GM12878 (cell line): Measurements from ENCODE around the gene SVIL. TPM values are rescaled to one million over a fixed set of nuclear protein-coding genes. Genes with fewer than 3 reads are reported as not detected.

ENCODE experiments used
- ATAC-seq: fragments of 200-7000 bp; cut with Tn5 transposase; 3 replicates; pipeline ENCODE4 v1.9.1; 2020; ENCODE audit warnings: mild to moderate bottlenecking, moderate library complexity
- BruUV-seq: library from RNA; stranded (reverse); fragments of 400-500 nt; replicated peaks from 2 replicates; lab custom pipeline; 2021; lab: Mats Ljungman, UMichigan
- CTCF ChIA-PET: fragments of 300-600 bp; sonication (Branson Sonifier 250); formaldehyde crosslinking; extraction: SDS; loops from one replicate; lab custom pipeline; 2021; ENCODE audit warnings: inconsistent platforms; lab: Yijun Ruan, JAX
- POLR2A ChIA-PET: fragments of 350-600 bp; formaldehyde crosslinking; extraction: SDS; loops from one replicate; lab custom pipeline; 2021; ENCODE audit warnings: inconsistent platforms; lab: Charles Lee
- RAD21 ChIA-PET: fragments of 300-600 bp; sonication (Branson Sonifier 250); formaldehyde crosslinking; loops from one replicate; lab custom pipeline; 2023; ENCODE audit warnings: antibody characterized with exemption; ENCODE audit not compliant: unreplicated experiment; lab: Charles Lee
- SMC1A ChIA-PET: fragments of 300-600 bp; sonication (Branson Sonifier 250); formaldehyde crosslinking; loops from one replicate; lab custom pipeline; 2023; ENCODE audit not compliant: unreplicated experiment, uncharacterized antibody; lab: Charles Lee
- DNase-seq: peaks from one replicate; pipeline ENCODE4 v3.0.0-alpha.2; 2011; ENCODE audit warnings: low read depth, low spot score
- FAIRE-seq: peaks from 3 replicates; lab custom pipeline; 2011; peaks lifted over from hg19 to GRCh38; lab: Jason Lieb, UNC
- H2AFZ ChIP-seq: 2 replicates; pipeline ENCODE4 v1.6.0; 2011; ENCODE audit warnings: low read depth, low read length, control low read depth; ENCODE audit not compliant: control insufficient read depth
- H3K27ac ChIP-seq: 2 replicates; pipeline ENCODE4 v1.5.1; 2011; ENCODE audit warnings: control low read depth; ENCODE audit not compliant: control insufficient read depth, insufficient read depth
- H3K27me3 ChIP-seq, 2 experiments: replicated peaks in 1 of 2; 2 replicates each; pipeline versions ENCODE4 v1.6.0 to v1.6.1; 2011; ENCODE audit warnings: low read length in 1 of 2; ENCODE audit not compliant: control insufficient read depth in 2 of 2, insufficient read depth in 2 of 2
- H3K36me3 ChIP-seq, 2 experiments: 2 replicates each; pipeline ENCODE4 v1.5.1; 2011; ENCODE audit warnings: low read length in 1 of 2; ENCODE audit not compliant: control insufficient read depth in 2 of 2, insufficient read depth in 2 of 2
- H3K4me1 ChIP-seq: 2 replicates; pipeline ENCODE4 v1.6.1; 2011; ENCODE audit warnings: mild to moderate bottlenecking, low read length, moderate library complexity, mixed read lengths; ENCODE audit not compliant: control insufficient read depth, insufficient read depth
- H3K4me2 ChIP-seq: 2 replicates; pipeline ENCODE4 v1.6.0; 2011; ENCODE audit warnings: control low read depth; ENCODE audit not compliant: control insufficient read depth, insufficient read depth
- H3K4me3 ChIP-seq: fragments of 200-600 bp; sonication (generic); 2 replicates; pipeline ENCODE4 v1.5.1; 2016
- H3K79me2 ChIP-seq: 2 replicates; pipeline ENCODE4 v1.6.0; 2011; ENCODE audit warnings: low read length; ENCODE audit not compliant: control insufficient read depth, insufficient read depth
- H3K9ac ChIP-seq: 2 replicates; pipeline ENCODE4 v1.8.0; 2011; ENCODE audit warnings: low read length, control low read depth, mixed read lengths; ENCODE audit not compliant: control insufficient read depth, insufficient read depth
- H3K9me3 ChIP-seq: replicated peaks from 3 replicates; pipeline ENCODE4 v1.5.1; 2011; ENCODE audit warnings: mild to moderate bottlenecking, low read length; ENCODE audit not compliant: control insufficient read depth, insufficient read depth
- H4K20me1 ChIP-seq: 2 replicates; pipeline ENCODE4 v1.6.0; 2011; ENCODE audit not compliant: control insufficient read depth, insufficient read depth
- MEF2B ChIP-seq: fragments of 450-650 bp; IDR thresholded peaks from 2 replicates; pipeline ENCODE4 v1.6.1; 2018; ENCODE audit warnings: mild to moderate bottlenecking, moderate library complexity; ENCODE audit not compliant: partially characterized antibody, poor library complexity, severe bottlenecking
- MTA2 ChIP-seq: fragments of 450-650 bp; IDR thresholded peaks from 2 replicates; pipeline ENCODE4 v1.6.1; 2016; ENCODE audit warnings: low read depth, mild to moderate bottlenecking, moderate library complexity
- MYC ChIP-seq: IDR thresholded peaks from 2 replicates; pipeline ENCODE4 v1.6.1; 2011; ENCODE audit warnings: mild to moderate bottlenecking, low read length, moderate library complexity, inconsistent platforms; ENCODE audit not compliant: insufficient read depth, insufficient replicate concordance, insufficient read length, severe bottlenecking
- POLR2AphosphoS5 ChIP-seq: IDR thresholded peaks from 2 replicates; pipeline ENCODE4 v1.6.1; 2011; ENCODE audit warnings: mild to moderate bottlenecking, low read length, inconsistent platforms
- RB1 ChIP-seq: fragments of 450-650 bp; formaldehyde crosslinking; IDR thresholded peaks from 2 replicates; pipeline ENCODE4 v1.6.1; 2017; ENCODE audit warnings: mild to moderate bottlenecking, borderline replicate concordance
- STAT3 ChIP-seq: IDR thresholded peaks from 2 replicates; pipeline ENCODE4 v1.6.1; 2011; ENCODE audit warnings: low read depth, low read length, improper control_type of control experiment
- ZNF207 ChIP-seq: fragments of 450-650 bp; IDR thresholded peaks from 2 replicates; pipeline ENCODE4 v1.6.1; 2014; ENCODE audit warnings: antibody characterized with exemption, mild to moderate bottlenecking, borderline replicate concordance
- WGBS: methylation state at CpG from one replicate; pipeline ENCODE4 v1.1.6; 2016; ENCODE audit warnings: low lambda C conversion rate; ENCODE audit not compliant: insufficient replicate concordance, insufficient coverage; ENCODE audit errors: missing lambda C conversion rate; 5-methylcytosine and 5-hydroxymethylcytosine counted together
- in situ Hi-C: fragments of 300-500 bp; cut with MboI; formaldehyde crosslinking; loops from 9 replicates; pipeline ENCODE4 v1.14.3; 2018; ENCODE audit warnings: mixed read lengths
- intact Hi-C: fragments of 100-400 bp; cut with micrococcal nuclease; formaldehyde crosslinking; loops from one replicate; pipeline ENCODE4 v1.14.2; 2022; ENCODE audit not compliant: unreplicated experiment
- polyA plus RNA-seq, 11 experiments: library from polyadenylated mRNA; depleted of rRNA in 4 of 11; unstranded in 6 of 11; stranded (reverse) in 5 of 11; fragments of >200 nt; fragmentation: Nextera tagmentation in 4 of 11; fragmentation: Illumina TruSeq in 1 of 11; extraction: Ambion mirVana in 4 of 11; extraction: Trizol in 1 of 11; gene quantifications; 1 replicate in 1 of 11; 2 replicates in 10 of 11; pipeline versions ENCODE4 v1.2.1 to v1.2.3, GENCODE V29; 2011 to 2016; ENCODE audit warnings: inconsistent platforms in 2 of 11, missing spikeins in 2 of 11, low read depth in 1 of 11
- total RNA-seq, 4 experiments: library from RNA; depleted of rRNA in 3 of 4; stranded (reverse); fragments of >200 nt in 3 of 4; fragmentation: Illumina TruSeq in 1 of 4; extraction: Trizol in 1 of 4; gene quantifications; 2 replicates each; pipeline versions ENCODE4 v1.2.1 to v1.2.3, GENCODE V29; 2013 to 2021
- TF ChIP-seq, protein P1 (sequence below): fragments of 450-650 bp; IDR thresholded peaks from 2 replicates; pipeline ENCODE4 v1.6.1; 2018; ENCODE audit warnings: mild to moderate bottlenecking, low read depth, moderate library complexity; ENCODE audit not compliant: partially characterized antibody
- TF ChIP-seq, protein P2 (sequence below): fragments of 450-650 bp; IDR thresholded peaks from 2 replicates; pipeline ENCODE4 v1.6.1; 2017; ENCODE audit warnings: mild to moderate bottlenecking, low read depth, inconsistent platforms; ENCODE audit not compliant: poor library complexity, severe bottlenecking
- TF ChIP-seq, protein P3 (sequence below): IDR thresholded peaks from 2 replicates; pipeline ENCODE4 v1.6.1; 2012; ENCODE audit warnings: low read length, inconsistent platforms

SVIL gene
- total and polyA plus RNA-seq, 10 of the 15 experiments (the other 5 are each of a cell fraction or from before 2014, with no cell fraction given), result 0.22 to 1.9 (median 0.87) TPM

DNA sequence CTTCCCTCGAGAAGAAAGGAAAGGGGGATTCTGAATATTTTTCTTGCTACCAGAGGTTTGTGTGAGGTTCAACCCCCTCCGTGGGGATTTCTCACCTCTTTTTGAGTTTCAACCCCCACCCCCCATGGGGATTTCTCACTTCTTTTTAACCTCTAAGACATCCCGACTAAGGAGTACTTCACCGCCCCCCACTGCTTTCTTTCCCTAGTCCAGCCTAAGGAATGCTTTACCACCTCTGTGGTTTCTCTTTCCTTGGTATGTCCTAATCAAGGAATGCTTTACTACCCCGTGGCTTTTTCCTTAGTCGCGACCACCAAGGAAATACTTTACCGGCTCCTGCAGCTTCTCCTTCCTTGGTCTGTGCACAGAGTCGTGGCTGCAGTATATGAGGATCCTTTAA lies 196.5 kb downstream of the SVIL start:
- H3K79me2 ChIP-seq, result no peaks in the 10 kb centered on the region
- no peaks in the 10 kb centered on the region for H3K36me3 ChIP-seq
- ChIA-PET RAD21 (no interaction called here), CTCF (interaction anchor here (0.7 kb wide), 1 partner anchor 11 kb away, joined by 4 read pairs; no protein-coding TSS in a partner anchor), SMC1A (no interaction called here), POLR2A (no interaction called here)
- H3K9me3 ChIP-seq, result no peaks in the 10 kb centered on the region; the same call in 2 of the 3 replicates
- 73% methylated on average over 9 of the region's 9 CpGs for WGBS
- no peak overlapping the region for H3K9ac ChIP-seq
- H3K27me3 ChIP-seq, result no peaks in the 10 kb centered on the region
- no peak for TF ChIP-seq STAT3
- TF ChIP-seq, protein P1, sequence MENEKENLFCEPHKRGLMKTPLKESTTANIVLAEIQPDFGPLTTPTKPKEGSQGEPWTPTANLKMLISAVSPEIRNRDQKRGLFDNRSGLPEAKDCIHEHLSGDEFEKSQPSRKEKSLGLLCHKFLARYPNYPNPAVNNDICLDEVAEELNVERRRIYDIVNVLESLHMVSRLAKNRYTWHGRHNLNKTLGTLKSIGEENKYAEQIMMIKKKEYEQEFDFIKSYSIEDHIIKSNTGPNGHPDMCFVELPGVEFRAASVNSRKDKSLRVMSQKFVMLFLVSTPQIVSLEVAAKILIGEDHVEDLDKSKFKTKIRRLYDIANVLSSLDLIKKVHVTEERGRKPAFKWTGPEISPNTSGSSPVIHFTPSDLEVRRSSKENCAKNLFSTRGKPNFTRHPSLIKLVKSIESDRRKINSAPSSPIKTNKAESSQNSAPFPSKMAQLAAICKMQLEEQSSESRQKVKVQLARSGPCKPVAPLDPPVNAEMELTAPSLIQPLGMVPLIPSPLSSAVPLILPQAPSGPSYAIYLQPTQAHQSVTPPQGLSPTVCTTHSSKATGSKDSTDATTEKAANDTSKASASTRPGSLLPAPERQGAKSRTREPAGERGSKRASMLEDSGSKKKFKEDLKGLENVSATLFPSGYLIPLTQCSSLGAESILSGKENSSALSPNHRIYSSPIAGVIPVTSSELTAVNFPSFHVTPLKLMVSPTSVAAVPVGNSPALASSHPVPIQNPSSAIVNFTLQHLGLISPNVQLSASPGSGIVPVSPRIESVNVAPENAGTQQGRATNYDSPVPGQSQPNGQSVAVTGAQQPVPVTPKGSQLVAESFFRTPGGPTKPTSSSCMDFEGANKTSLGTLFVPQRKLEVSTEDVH, result no peak
- TF ChIP-seq RB1, result no peak
- no peak overlapping the region for H3K27ac ChIP-seq
- no peak overlapping the region for H3K4me2 ChIP-seq
- no peaks in the 10 kb centered on the region for H3K4me1 ChIP-seq
- BruUV-seq, result no TSS peak
- intact Hi-C loops, result no loop called here
- H3K4me3 ChIP-seq, result no peak overlapping the region
- DNase-seq, result no peak
- no peak for ATAC-seq
- H4K20me1 ChIP-seq, result no peaks in the 10 kb centered on the region
- no peak overlapping the region for H2AFZ ChIP-seq
- no peak for FAIRE-seq
- in situ Hi-C loops, result no loop called here

DNA sequence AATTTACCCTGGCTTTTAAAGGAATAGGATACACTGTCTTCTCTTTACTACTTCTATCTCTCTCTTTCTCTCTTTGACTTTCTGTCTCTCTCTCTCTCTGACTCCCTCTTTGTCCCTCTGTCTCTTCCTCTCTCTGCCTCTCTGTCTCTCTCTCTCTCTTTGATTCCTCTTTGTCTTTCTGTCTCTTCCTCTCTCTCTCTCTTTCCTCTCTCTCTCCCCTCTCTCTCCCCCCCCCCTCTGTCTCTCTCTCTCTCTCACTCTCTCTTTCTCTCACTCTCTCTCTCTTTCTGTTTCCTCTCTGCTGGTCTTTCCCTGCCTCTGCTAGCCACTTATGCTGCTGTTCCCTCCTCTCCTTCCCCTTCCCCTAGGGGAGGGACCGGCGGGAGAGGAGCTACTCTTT lies 196.9 kb downstream of the SVIL start:
- no peak overlapping the region for H3K9ac ChIP-seq
- no peak overlapping the region for H3K27ac ChIP-seq
- no peaks in the 10 kb centered on the region for H3K27me3 ChIP-seq
- no peak overlapping the region for H2AFZ ChIP-seq
- TF ChIP-seq, protein P2, sequence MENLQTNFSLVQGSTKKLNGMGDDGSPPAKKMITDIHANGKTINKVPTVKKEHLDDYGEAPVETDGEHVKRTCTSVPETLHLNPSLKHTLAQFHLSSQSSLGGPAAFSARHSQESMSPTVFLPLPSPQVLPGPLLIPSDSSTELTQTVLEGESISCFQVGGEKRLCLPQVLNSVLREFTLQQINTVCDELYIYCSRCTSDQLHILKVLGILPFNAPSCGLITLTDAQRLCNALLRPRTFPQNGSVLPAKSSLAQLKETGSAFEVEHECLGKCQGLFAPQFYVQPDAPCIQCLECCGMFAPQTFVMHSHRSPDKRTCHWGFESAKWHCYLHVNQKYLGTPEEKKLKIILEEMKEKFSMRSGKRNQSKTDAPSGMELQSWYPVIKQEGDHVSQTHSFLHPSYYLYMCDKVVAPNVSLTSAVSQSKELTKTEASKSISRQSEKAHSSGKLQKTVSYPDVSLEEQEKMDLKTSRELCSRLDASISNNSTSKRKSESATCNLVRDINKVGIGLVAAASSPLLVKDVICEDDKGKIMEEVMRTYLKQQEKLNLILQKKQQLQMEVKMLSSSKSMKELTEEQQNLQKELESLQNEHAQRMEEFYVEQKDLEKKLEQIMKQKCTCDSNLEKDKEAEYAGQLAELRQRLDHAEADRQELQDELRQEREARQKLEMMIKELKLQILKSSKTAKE, result no peak
- TF ChIP-seq MYC, result no peak
- TF ChIP-seq POLR2AphosphoS5, result no peak
- no peak for TF ChIP-seq MEF2B
- TF ChIP-seq, protein P3, sequence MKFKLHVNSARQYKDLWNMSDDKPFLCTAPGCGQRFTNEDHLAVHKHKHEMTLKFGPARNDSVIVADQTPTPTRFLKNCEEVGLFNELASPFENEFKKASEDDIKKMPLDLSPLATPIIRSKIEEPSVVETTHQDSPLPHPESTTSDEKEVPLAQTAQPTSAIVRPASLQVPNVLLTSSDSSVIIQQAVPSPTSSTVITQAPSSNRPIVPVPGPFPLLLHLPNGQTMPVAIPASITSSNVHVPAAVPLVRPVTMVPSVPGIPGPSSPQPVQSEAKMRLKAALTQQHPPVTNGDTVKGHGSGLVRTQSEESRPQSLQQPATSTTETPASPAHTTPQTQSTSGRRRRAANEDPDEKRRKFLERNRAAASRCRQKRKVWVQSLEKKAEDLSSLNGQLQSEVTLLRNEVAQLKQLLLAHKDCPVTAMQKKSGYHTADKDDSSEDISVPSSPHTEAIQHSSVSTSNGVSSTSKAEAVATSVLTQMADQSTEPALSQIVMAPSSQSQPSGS, result no peak
- no peak for TF ChIP-seq ZNF207
- no peak for TF ChIP-seq MTA2
- TF ChIP-seq, all 136 proteins: peak for 0
- SMC1A ChIA-PET, result no interaction called here
- intact Hi-C loops, result no loop called here
- no peak for ATAC-seq
- H3K4me1 ChIP-seq, result no peaks in the 10 kb centered on the region
- H3K4me3 ChIP-seq, result no peak overlapping the region
- RAD21 ChIA-PET, result no interaction called here
- BruUV-seq, result no TSS peak
- H3K36me3 ChIP-seq, result no peaks in the 10 kb centered on the region
- H3K79me2 ChIP-seq, result no peaks in the 10 kb centered on the region
- in situ Hi-C loops, result no loop called here
- no peak overlapping the region for H3K4me2 ChIP-seq
- DNase-seq, result no peak
- POLR2A ChIA-PET, result no interaction called here
- no peaks in the 10 kb centered on the region for H4K20me1 ChIP-seq
- WGBS, result 55% methylated on average over 2 of the region's 2 CpGs
- H3K9me3 ChIP-seq, result no peaks in the 10 kb centered on the region; the same call in 2 of the 3 replicates
- CTCF ChIA-PET, result no interaction called here
- no peak for FAIRE-seq
